DND-41 (cell line): Measurements from ENCODE around the gene NRIP1.

Experiments used
- ATAC-seq: fragments of 200-7000 bp; cut with Tn5 transposase; 3 replicates; pipeline ENCODE4 v1.9.1; 2021; ENCODE audit warnings: low read depth; ENCODE audit not compliant: insufficient read depth
- DNase-seq: peaks from one replicate; pipeline ENCODE4 v3.0.0-alpha.2; 2020
- H2AFZ ChIP-seq: 2 replicates; pipeline ENCODE4 v1.6.0; 2012; ENCODE audit warnings: low read depth, low read length
- H3K27ac ChIP-seq: 2 replicates; pipeline ENCODE4 v1.5.1; 2012; ENCODE audit warnings: low read length, inconsistent platforms
- H3K27me3 ChIP-seq: fragments of 200-600 bp; sonication (generic); 2 replicates; pipeline ENCODE4 v1.6.0; 2012; ENCODE audit warnings: low read length, mild to moderate bottlenecking, inconsistent platforms; ENCODE audit not compliant: insufficient read depth, poor library complexity
- H3K36me3 ChIP-seq: 2 replicates; pipeline ENCODE4 v1.5.1; 2012; ENCODE audit warnings: low read length, inconsistent platforms; ENCODE audit not compliant: insufficient read depth
- H3K4me1 ChIP-seq: 2 replicates; pipeline ENCODE4 v1.5.1; 2012; ENCODE audit warnings: mild to moderate bottlenecking, low read length; ENCODE audit not compliant: insufficient read depth
- H3K4me2 ChIP-seq: 2 replicates; pipeline ENCODE4 v1.6.0; 2012; ENCODE audit warnings: mild to moderate bottlenecking, moderate library complexity, low read length, inconsistent platforms; ENCODE audit not compliant: insufficient read depth
- H3K4me3 ChIP-seq, 2 experiments: fragments of 200-600 bp in 1 of 2; shearing (Covaris generic) in 1 of 2; 2 replicates each; pipeline ENCODE4 v1.5.1; 2012 to 2016; ENCODE audit warnings: inconsistent platforms in 2 of 2, low read length in 2 of 2, mild to moderate bottlenecking in 2 of 2, low read depth in 1 of 2, moderate library complexity in 1 of 2
- H3K79me2 ChIP-seq: 2 replicates; pipeline ENCODE4 v1.6.0; 2012; ENCODE audit warnings: low read length, inconsistent platforms; ENCODE audit not compliant: insufficient read depth
- H3K9ac ChIP-seq: 2 replicates; pipeline ENCODE4 v1.6.0; 2012; ENCODE audit warnings: low read depth, mild to moderate bottlenecking, inconsistent platforms, low read length, moderate library complexity
- H3K9me3 ChIP-seq: 2 replicates; pipeline ENCODE4 v1.5.1; 2012; ENCODE audit warnings: low read length, moderate library complexity, mild to moderate bottlenecking, inconsistent platforms; ENCODE audit not compliant: insufficient read depth, severe bottlenecking
- H4K20me1 ChIP-seq: 2 replicates; pipeline ENCODE4 v1.6.0; 2012; ENCODE audit warnings: low read length; ENCODE audit not compliant: insufficient read depth
- EZH2 ChIP-seq: IDR thresholded peaks from 3 replicates; pipeline ENCODE4 v1.6.1; 2012; ENCODE audit warnings: borderline replicate concordance, low read depth, mild to moderate bottlenecking, moderate library complexity, low read length, inconsistent platforms; ENCODE audit not compliant: severe bottlenecking
- TF ChIP-seq, protein P1 (sequence below): IDR thresholded peaks from 2 replicates; pipeline ENCODE4 v1.5.1; 2012; ENCODE audit warnings: borderline replicate concordance, low read length, moderate library complexity, mild to moderate bottlenecking; ENCODE audit not compliant: poor library complexity, severe bottlenecking; ENCODE audit errors: extremely low read depth

The NRIP1 gene

DNA sequence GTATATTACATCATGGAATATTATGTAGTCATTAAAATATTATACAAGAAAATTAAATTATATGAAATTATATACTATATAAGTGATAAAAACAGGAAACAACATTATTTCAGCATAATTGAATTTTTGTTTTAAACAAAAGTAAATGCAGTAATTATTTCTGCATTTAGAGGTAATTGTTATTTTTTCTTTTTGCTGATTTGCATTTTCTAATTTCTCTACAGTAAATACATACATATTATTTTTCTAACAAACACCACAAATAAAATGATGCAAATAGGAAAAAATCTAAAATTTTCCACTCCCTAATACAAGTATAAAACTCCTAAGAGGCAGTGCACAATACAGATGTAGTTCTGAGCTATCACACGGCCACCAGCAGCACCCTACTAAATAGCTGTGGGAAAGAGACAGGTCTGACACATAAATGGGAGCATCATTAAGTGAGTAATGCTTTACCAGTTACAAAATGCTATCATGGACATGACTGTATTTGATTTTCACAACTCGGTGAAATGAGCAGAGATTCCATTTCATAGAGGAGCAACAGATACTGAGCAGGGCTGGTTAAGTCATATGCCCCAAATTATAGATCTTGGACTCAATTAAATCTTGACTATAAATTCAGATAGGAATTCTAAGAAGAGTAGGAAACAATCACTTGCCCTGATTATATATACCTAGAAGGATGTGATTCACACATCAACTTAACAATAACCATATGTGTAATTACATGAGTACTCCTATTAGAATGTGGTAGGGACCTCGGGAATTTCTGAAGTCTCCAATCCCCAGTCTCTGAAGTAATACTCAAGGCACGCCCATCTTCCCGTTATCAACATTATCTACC is 49.0 kb downstream of the NRIP1 start:
- Histone ChIP-seq H3K27ac (no peak overlapping the region), H3K79me2 (peaks cover 61% of the 10 kb centered on the region), H3K9ac (no peak overlapping the region), H3K27me3 (no peaks in the 10 kb centered on the region), H2AFZ (no peak overlapping the region), H3K4me2 (no peak overlapping the region), H3K9me3 (no peaks in the 10 kb centered on the region), H3K4me1 (peaks cover 3% of the 10 kb centered on the region; the same call in 1 of the 2 replicates), H4K20me1 (peaks cover 2% of the 10 kb centered on the region; the same call in 1 of the 2 replicates), H3K36me3 (peaks cover 6% of the 10 kb centered on the region; the same call in 1 of the 2 replicates), H3K4me3 (no peak overlapping the region)
- DNase-seq (no peak), ATAC-seq (no peak)
- no peak for TF ChIP-seq EZH2
- TF ChIP-seq, protein P1, sequence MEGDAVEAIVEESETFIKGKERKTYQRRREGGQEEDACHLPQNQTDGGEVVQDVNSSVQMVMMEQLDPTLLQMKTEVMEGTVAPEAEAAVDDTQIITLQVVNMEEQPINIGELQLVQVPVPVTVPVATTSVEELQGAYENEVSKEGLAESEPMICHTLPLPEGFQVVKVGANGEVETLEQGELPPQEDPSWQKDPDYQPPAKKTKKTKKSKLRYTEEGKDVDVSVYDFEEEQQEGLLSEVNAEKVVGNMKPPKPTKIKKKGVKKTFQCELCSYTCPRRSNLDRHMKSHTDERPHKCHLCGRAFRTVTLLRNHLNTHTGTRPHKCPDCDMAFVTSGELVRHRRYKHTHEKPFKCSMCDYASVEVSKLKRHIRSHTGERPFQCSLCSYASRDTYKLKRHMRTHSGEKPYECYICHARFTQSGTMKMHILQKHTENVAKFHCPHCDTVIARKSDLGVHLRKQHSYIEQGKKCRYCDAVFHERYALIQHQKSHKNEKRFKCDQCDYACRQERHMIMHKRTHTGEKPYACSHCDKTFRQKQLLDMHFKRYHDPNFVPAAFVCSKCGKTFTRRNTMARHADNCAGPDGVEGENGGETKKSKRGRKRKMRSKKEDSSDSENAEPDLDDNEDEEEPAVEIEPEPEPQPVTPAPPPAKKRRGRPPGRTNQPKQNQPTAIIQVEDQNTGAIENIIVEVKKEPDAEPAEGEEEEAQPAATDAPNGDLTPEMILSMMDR = no peak

DNA sequence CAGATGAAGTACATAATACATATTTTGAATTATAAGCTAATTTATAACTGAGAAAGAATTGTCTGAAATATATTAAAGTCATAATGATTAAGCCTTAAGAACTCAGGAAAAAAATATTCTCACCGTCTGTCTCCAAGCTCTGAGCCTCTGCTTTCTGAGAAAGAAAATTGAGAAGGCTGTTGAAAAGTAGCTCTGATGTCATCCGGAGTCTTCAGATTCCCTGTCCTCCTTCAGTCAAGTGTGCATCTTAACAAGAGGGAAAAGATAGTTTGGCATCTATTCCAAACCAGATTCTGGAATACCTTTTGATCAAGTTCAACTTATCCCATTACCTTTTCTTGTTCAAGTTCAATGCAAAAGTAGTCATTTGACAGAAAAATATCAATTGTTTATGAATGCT is 50.6 kb downstream of the NRIP1 start:
- H3K27me3 ChIP-seq = no peaks in the 10 kb centered on the region
- no peak overlapping the region for H3K9ac ChIP-seq
- no peaks in the 10 kb centered on the region for H3K4me1 ChIP-seq
- no peak overlapping the region for H3K4me3 ChIP-seq
- H3K9me3 ChIP-seq = no peaks in the 10 kb centered on the region
- no peak overlapping the region for H3K27ac ChIP-seq
- peaks cover 50% of the 10 kb centered on the region for H3K79me2 ChIP-seq
- H4K20me1 ChIP-seq = peaks cover 2% of the 10 kb centered on the region; the same call in 1 of the 2 replicates
- no peak overlapping the region for H3K4me2 ChIP-seq
- ATAC-seq = no peak
- H3K36me3 ChIP-seq = peaks cover 9% of the 10 kb centered on the region; the same call in 1 of the 2 replicates
- DNase-seq = no peak
- no peak overlapping the region for H2AFZ ChIP-seq
- no peak for TF ChIP-seq EZH2
- TF ChIP-seq, protein P1 = no peak

DNA sequence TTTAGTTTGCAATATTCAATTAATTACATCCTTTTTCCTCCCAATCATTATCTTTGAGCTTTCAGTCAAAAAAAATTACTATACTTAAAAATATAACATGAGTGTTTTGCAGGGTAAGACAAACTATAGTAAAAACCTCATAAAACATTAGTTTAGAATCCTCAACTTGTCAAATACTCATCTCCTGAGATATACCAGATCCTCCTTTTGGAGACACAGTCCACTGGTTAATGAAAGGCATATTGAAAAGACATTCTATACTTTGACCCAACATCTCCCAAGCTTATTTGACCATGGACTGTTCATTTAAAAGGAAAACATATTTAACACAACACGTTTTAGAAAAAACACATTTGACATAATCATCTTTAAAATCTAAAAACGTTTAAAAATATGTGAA is 52.8 kb downstream of the NRIP1 start:
- Histone ChIP-seq H4K20me1 (no peaks in the 10 kb centered on the region), H3K4me3 (no peak overlapping the region), H3K36me3 (peaks cover 9% of the 10 kb centered on the region; the same call in 1 of the 2 replicates)

More for the DNA sequence above, 52.8 kb downstream of the NRIP1 start:
- Histone ChIP-seq H3K9me3 (no peaks in the 10 kb centered on the region), H3K79me2 (peaks cover 51% of the 10 kb centered on the region), H3K4me1 (peaks cover 7% of the 10 kb centered on the region), H3K4me2 (no peak overlapping the region), H3K9ac (no peak overlapping the region), H2AFZ (no peak overlapping the region), H3K27me3 (no peaks in the 10 kb centered on the region), H3K27ac (no peak overlapping the region)
- ATAC-seq = no peak
- TF ChIP-seq, protein P1 = no peak
- TF ChIP-seq EZH2 = no peak
- no peak for DNase-seq
